Neural cell (in vitro differentiated cells): ENCODE data around the gene CNTNAP2. TPM values are rescaled to one million over a fixed set of nuclear protein-coding genes. Genes with fewer than 3 reads are reported as not detected.

ENCODE experiments used
- H2AFZ ChIP-seq: fragments of 200-600, 300-800 bp; sonication (generic), shearing (Covaris generic); 2 replicates; pipeline ENCODE4 v1.6.0; 2014; ENCODE audit warnings: low read depth, mild to moderate bottlenecking, antibody characterized with exemption, low read length, moderate library complexity
- H3F3A ChIP-seq: fragments of 200-600 bp; shearing (Covaris generic); 2 replicates; pipeline ENCODE4 v1.6.1; 2016; ENCODE audit warnings: mild to moderate bottlenecking, moderate library complexity, mixed read lengths, antibody characterized with exemption, low read length; ENCODE audit not compliant: insufficient read depth, poor library complexity, severe bottlenecking
- H3K27ac ChIP-seq: fragments of 200-600, 300-800 bp; sonication (generic), shearing (Covaris generic); 2 replicates; pipeline ENCODE4 v1.5.1; 2014; ENCODE audit warnings: mild to moderate bottlenecking, low read length, moderate library complexity
- H3K27me3 ChIP-seq: fragments of 300-800, 200-600 bp; sonication (generic), shearing (Covaris generic); 2 replicates; pipeline ENCODE4 v1.6.0; 2014; ENCODE audit warnings: mild to moderate bottlenecking, low read depth, low read length, moderate library complexity; ENCODE audit not compliant: insufficient read depth
- H3K36me3 ChIP-seq: fragments of 300-800, 200-600 bp; sonication (generic), shearing (Covaris generic); 2 replicates; pipeline ENCODE4 v1.5.1; 2014; ENCODE audit warnings: mild to moderate bottlenecking, antibody characterized with exemption, low read length, moderate library complexity; ENCODE audit not compliant: insufficient read depth
- H3K4me2 ChIP-seq: fragments of 300-800, 200-600 bp; sonication (generic), shearing (Covaris generic); 2 replicates; pipeline ENCODE4 v1.6.0; 2014; ENCODE audit warnings: mild to moderate bottlenecking, low read length
- H3K4me3 ChIP-seq: fragments of 300-800, 200-600 bp; sonication (generic), shearing (Covaris generic); 2 replicates; pipeline ENCODE4 v1.5.1; 2014; ENCODE audit warnings: mild to moderate bottlenecking, low read length, moderate library complexity
- H3K79me2 ChIP-seq: fragments of 200-600 bp; shearing (Covaris generic); replicated peaks from 2 replicates; pipeline ENCODE4 v1.6.0; 2014; ENCODE audit warnings: mild to moderate bottlenecking, low read length, moderate library complexity; ENCODE audit not compliant: insufficient read depth
- H3K9ac ChIP-seq: fragments of 300-800, 200-600 bp; sonication (generic), shearing (Covaris generic); 2 replicates; pipeline ENCODE4 v1.6.1; 2016; ENCODE audit warnings: mild to moderate bottlenecking, low read length, mixed read lengths
- H3K9me2 ChIP-seq: fragments of 200-600 bp; shearing (Covaris generic); 2 replicates; pipeline ENCODE4 v1.6.1; 2016; ENCODE audit warnings: mild to moderate bottlenecking, low read length, mixed read lengths; ENCODE audit not compliant: insufficient read depth
- H3K9me3 ChIP-seq: fragments of 200-600, 300-800 bp; sonication (generic), shearing (Covaris generic); 2 replicates; pipeline ENCODE4 v1.6.1; 2016; ENCODE audit warnings: mild to moderate bottlenecking, mixed run types, low read length, moderate library complexity, mixed read lengths
- H4K20me1 ChIP-seq: fragments of 200-600 bp; shearing (Covaris generic); 2 replicates; pipeline ENCODE4 v1.6.1; 2016; ENCODE audit warnings: mild to moderate bottlenecking, mixed run types; ENCODE audit not compliant: insufficient read depth
- CTCF ChIP-seq: fragments of 450-650 bp; IDR thresholded peaks from 2 replicates; pipeline ENCODE4 v1.5.1; 2014; ENCODE audit warnings: antibody characterized with exemption, mild to moderate bottlenecking, moderate library complexity; ENCODE audit not compliant: poor library complexity, severe bottlenecking
- EP300 ChIP-seq: fragments of 450-650 bp; conservative IDR thresholded peaks from 2 replicates; pipeline ENCODE4 v1.6.1; 2014; ENCODE audit warnings: antibody characterized with exemption, mild to moderate bottlenecking, moderate library complexity; ENCODE audit not compliant: poor library complexity, severe bottlenecking
- EZH2 ChIP-seq: fragments of 200-600, 300-800 bp; shearing (Covaris generic), sonication (generic); IDR thresholded peaks from 2 replicates; pipeline ENCODE4 v1.6.1; 2014; ENCODE audit warnings: antibody characterized with exemption, low read length, borderline replicate concordance, mild to moderate bottlenecking; ENCODE audit not compliant: insufficient read depth, poor library complexity, severe bottlenecking
- MXI1 ChIP-seq: fragments of 450-650 bp; conservative IDR thresholded peaks from 2 replicates; pipeline ENCODE4 v1.6.1; 2014; ENCODE audit warnings: antibody characterized with exemption, mild to moderate bottlenecking; ENCODE audit not compliant: poor library complexity, severe bottlenecking
- POLR2AphosphoS5 ChIP-seq: IDR thresholded peaks from 2 replicates; pipeline ENCODE4 v1.6.1; 2012
- RAD21 ChIP-seq: fragments of 450-650 bp; conservative IDR thresholded peaks from 2 replicates; pipeline ENCODE4 v1.6.1; 2014; ENCODE audit warnings: antibody characterized with exemption, mild to moderate bottlenecking, moderate library complexity
- REST ChIP-seq: IDR thresholded peaks from 2 replicates; pipeline ENCODE4 v1.6.1; 2012; ENCODE audit warnings: borderline replicate concordance
- SMC3 ChIP-seq: fragments of 450-650 bp; conservative IDR thresholded peaks from 2 replicates; pipeline ENCODE4 v1.6.1; 2014; ENCODE audit warnings: antibody characterized with exemption, mild to moderate bottlenecking, moderate library complexity; ENCODE audit not compliant: poor library complexity
- TAF1 ChIP-seq: IDR thresholded peaks from 2 replicates; pipeline ENCODE4 v1.6.1; 2012; ENCODE audit warnings: low read depth
- polyA plus RNA-seq: library from polyadenylated mRNA; depleted of rRNA; stranded (reverse); fragments of >200 nt; gene quantifications from 2 replicates; pipeline ENCODE4 v1.2.3, GENCODE V29; 2014

CNTNAP2 gene
- polyA plus RNA-seq, 1 donor from 2014 or later: 276 TPM

DNA sequence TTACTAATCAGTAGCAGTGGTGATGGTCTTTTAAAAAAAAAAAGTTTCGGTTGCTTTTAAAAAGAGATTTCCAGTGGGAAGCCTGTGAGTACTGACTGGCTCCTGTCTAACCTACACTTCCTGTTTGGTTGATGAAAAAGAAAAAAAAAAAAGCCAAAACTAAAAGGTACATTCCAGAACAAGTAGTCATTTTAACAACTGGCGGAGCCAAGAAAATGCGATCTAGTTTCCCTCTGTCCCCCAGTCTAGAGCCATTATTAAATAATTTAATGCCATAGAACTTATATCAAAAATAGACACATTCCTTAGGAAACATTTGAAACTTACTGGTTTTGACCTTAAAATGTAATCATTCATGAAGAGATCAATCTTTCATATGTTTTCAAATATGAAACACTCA is 2219.8 kb downstream of the CNTNAP2 start:
- no peaks in the 10 kb centered on the region for H3K9me2 ChIP-seq
- no peaks in the 10 kb centered on the region for H3F3A ChIP-seq
- TF ChIP-seq MXI1: no peak
- no peak for TF ChIP-seq TAF1
- no peak for TF ChIP-seq EP300
- TF ChIP-seq REST: no peak
- H3K27ac ChIP-seq: no peak overlapping the region
- H3K4me3 ChIP-seq: no peak overlapping the region
- no peaks in the 10 kb centered on the region for H4K20me1 ChIP-seq
- no peak overlapping the region for H3K4me2 ChIP-seq
- H2AFZ ChIP-seq: no peak overlapping the region
- no peaks in the 10 kb centered on the region for H3K27me3 ChIP-seq
- no peaks in the 10 kb centered on the region for H3K36me3 ChIP-seq
- no peaks in the 10 kb centered on the region for H3K9me3 ChIP-seq
- H3K9ac ChIP-seq: no peak overlapping the region
- peaks cover 21% of the 10 kb centered on the region for H3K79me2 ChIP-seq

DNA sequence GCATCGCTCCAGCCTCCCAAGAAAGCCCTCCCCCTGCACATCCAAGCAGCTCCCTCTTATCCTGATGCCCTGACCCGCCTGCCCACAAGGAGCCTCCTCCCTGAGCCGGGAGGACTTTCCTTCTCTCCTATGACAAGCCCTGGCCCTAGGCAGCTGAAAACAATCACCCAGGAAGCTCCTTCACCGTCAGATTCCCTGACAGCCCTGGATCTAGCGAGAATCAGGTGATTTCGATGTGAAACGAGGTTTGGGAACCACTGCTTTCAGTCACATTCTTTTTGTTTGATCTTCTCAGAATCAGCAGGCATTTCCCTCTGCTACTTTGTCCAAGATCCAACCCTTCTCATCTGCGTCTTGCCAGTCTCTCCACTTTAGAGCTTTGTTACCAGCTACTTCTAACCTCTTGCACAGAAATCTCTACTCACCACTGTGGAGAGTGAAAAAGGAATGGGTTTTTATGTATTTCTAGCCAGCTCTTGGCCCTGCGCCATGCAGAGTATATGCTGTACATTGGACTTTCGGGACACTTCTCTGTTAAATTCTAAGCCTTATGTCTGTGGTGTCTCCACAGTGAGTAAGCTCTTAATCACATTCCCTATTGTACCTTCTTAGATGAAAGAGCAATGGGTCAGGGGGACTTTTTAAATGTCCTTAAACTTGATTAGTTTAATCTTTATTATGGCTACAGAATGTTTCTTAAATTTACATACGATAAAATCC is 2220.8 kb downstream of the CNTNAP2 start:
- Histone ChIP-seq H3K4me2 (no peak overlapping the region), H3K79me2 (peaks cover 31% of the 10 kb centered on the region), H3K9ac (no peak overlapping the region), H3K27ac (peak overlapping the region; percentile 95), H3F3A (no peaks in the 10 kb centered on the region), H3K36me3 (peaks cover under 1% of the 10 kb centered on the region), H3K9me3 (no peaks in the 10 kb centered on the region), H2AFZ (no peak overlapping the region), H3K27me3 (no peaks in the 10 kb centered on the region), H4K20me1 (no peaks in the 10 kb centered on the region), H3K9me2 (no peaks in the 10 kb centered on the region), H3K4me3 (no peak overlapping the region)
- TF ChIP-seq REST: no peak
- TF ChIP-seq RAD21: no peak
- no peak for TF ChIP-seq POLR2AphosphoS5
- TF ChIP-seq SMC3: no peak
- TF ChIP-seq EP300: no peak
- TF ChIP-seq EZH2: no peak
- no peak for TF ChIP-seq MXI1
- TF ChIP-seq CTCF: no peak
- TF ChIP-seq TAF1: no peak
